H1 (cell line): Measurements from ENCODE around the gene TSFM.

Source experiments
- MAX ChIP-seq: IDR thresholded peaks from 2 replicates; pipeline ENCODE4 v1.6.1; 2012; ENCODE audit warnings: inconsistent platforms
- NRF1 ChIP-seq: IDR thresholded peaks from 2 replicates; pipeline ENCODE4 v1.6.1; 2011; ENCODE audit warnings: mild to moderate bottlenecking, low read depth, low read length, improper control_type of control experiment
- POLR2AphosphoS5 ChIP-seq: IDR thresholded peaks from 2 replicates; pipeline ENCODE4 v1.6.1; 2011; ENCODE audit warnings: low read depth, low read length
- TEAD4 ChIP-seq: IDR thresholded peaks from 2 replicates; pipeline ENCODE4 v1.6.1; 2012; ENCODE audit warnings: low read depth, low read length, inconsistent platforms, mixed read lengths

GRCh38 chr12:57793920-57794319, 11.3 kb downstream of the TSFM start:
- no peak for TF ChIP-seq MAX
- TF ChIP-seq NRF1, result no peak
- TF ChIP-seq POLR2AphosphoS5, result no peak
- TF ChIP-seq TEAD4, result no peak
